GM18526 (cell line): ENCODE measurements around the gene PDLIM1.

Source experiments
- POLR2A ChIP-seq: IDR thresholded peaks from 3 replicates; pipeline ENCODE4 v1.6.1; 2011; ENCODE audit not compliant: insufficient read length; ENCODE audit errors: extremely low read depth

Gene PDLIM1

GRCh38 chr10:95266674-95267095 is 24.1 kb downstream of the PDLIM1 start:
- TF ChIP-seq POLR2A: no peak

GRCh38 chr10:95265572-95265971 is 25.2 kb downstream of the PDLIM1 start:
- TF ChIP-seq POLR2A: no peak

GRCh38 chr10:95264227-95265051 is 26.4 kb downstream of the PDLIM1 start:
- TF ChIP-seq POLR2A: no peak

- no peak for TF ChIP-seq POLR2A
Observed at GRCh38 chr10:95263864-95264226, 27.0 kb downstream of the PDLIM1 start.

GRCh38 chr10:95262763-95263518 is 27.9 kb downstream of the PDLIM1 start:
- no peak for TF ChIP-seq POLR2A

- no peak for TF ChIP-seq POLR2A
Observed at GRCh38 chr10:95261926-95262325, 28.9 kb downstream of the PDLIM1 start.

- no peak for TF ChIP-seq POLR2A
Observed at GRCh38 chr10:95260909-95261552, 29.8 kb downstream of the PDLIM1 start.

GRCh38 chr10:95260397-95260881 is 30.4 kb downstream of the PDLIM1 start:
- TF ChIP-seq POLR2A: no peak

GRCh38 chr10:95257849-95258248 is 33.0 kb downstream of the PDLIM1 start:
- no peak for TF ChIP-seq POLR2A

GRCh38 chr10:95256268-95256667 is 34.5 kb downstream of the PDLIM1 start:
- TF ChIP-seq POLR2A: no peak

GRCh38 chr10:95254629-95255028 is 36.2 kb downstream of the PDLIM1 start:
- TF ChIP-seq POLR2A: no peak

- TF ChIP-seq POLR2A: no peak
Observed at GRCh38 chr10:95253686-95254085, 37.1 kb downstream of the PDLIM1 start.

GRCh38 chr10:95253007-95253406 is 37.8 kb downstream of the PDLIM1 start:
- TF ChIP-seq POLR2A: no peak

GRCh38 chr10:95250856-95251255 is 39.9 kb downstream of the PDLIM1 start:
- no peak for TF ChIP-seq POLR2A

- no peak for TF ChIP-seq POLR2A
Observed at GRCh38 chr10:95249467-95249866, 41.3 kb downstream of the PDLIM1 start.

- no peak for TF ChIP-seq POLR2A
Observed at GRCh38 chr10:95248989-95249388, 41.8 kb downstream of the PDLIM1 start.
